NCI-H526 (cell line): ENCODE measurements around the gene NRSN2.
A peak's percentile ranks its signal among the peaks of the same experiment; 100 is the strongest.
"Not testable (repeated sequence)": the region's sequence is repeated elsewhere in the genome, so short reads cannot be mapped to it uniquely, and the experiment has no call there.

Source experiments
- DNase-seq, 2 experiments: peaks; one replicate each; lab custom pipeline; 2025; lab: John Stamatoyannopoulos, UW

Gene NRSN2

GRCh38 chr20:375265-375889, 28.5 kb downstream of the NRSN2 start:
- no peak for DNase-seq

GRCh38 chr20:376089-376488, 29.2 kb downstream of the NRSN2 start:
- no peak for DNase-seq

- DNase-seq = no peak
Observed at GRCh38 chr20:376750-377149, 29.8 kb downstream of the NRSN2 start.

- DNase-seq = not testable (repeated sequence)
Observed at GRCh38 chr20:377578-377977, 30.7 kb downstream of the NRSN2 start.

GRCh38 chr20:378961-379336, 32.0 kb downstream of the NRSN2 start:
- peak in 1 of 2 experiments; percentile 24 for DNase-seq

- DNase-seq = peak; percentile 19 to 88
Observed at GRCh38 chr20:380763-381580, 34.1 kb downstream of the NRSN2 start.

- peak; percentile 56 to 88 for DNase-seq
Observed at GRCh38 chr20:381581-382290, 34.8 kb downstream of the NRSN2 start.

- DNase-seq = no peak
Observed at GRCh38 chr20:382291-383115, 35.6 kb downstream of the NRSN2 start.

- no peak for DNase-seq
Observed at GRCh38 chr20:383889-384288, 37.0 kb downstream of the NRSN2 start.

- no peak for DNase-seq
Observed at GRCh38 chr20:384723-385122, 37.8 kb downstream of the NRSN2 start.

- DNase-seq = no peak
Observed at GRCh38 chr20:385448-385847, 38.5 kb downstream of the NRSN2 start.

- DNase-seq = not testable (repeated sequence)
Observed at GRCh38 chr20:386634-387033, 39.7 kb downstream of the NRSN2 start.

GRCh38 chr20:387520-387919, 40.6 kb downstream of the NRSN2 start:
- DNase-seq = no peak

- no peak for DNase-seq
Observed at GRCh38 chr20:388034-388994, 41.4 kb downstream of the NRSN2 start.

GRCh38 chr20:389220-389619, 42.3 kb downstream of the NRSN2 start:
- no peak for DNase-seq

- no peak for DNase-seq
Observed at GRCh38 chr20:391041-391711, 44.3 kb downstream of the NRSN2 start.

- DNase-seq = not testable (repeated sequence)
Observed at GRCh38 chr20:393296-393695, 46.4 kb downstream of the NRSN2 start.

- DNase-seq = no peak
Observed at GRCh38 chr20:396252-396618, 49.3 kb downstream of the NRSN2 start.

GRCh38 chr20:396619-397431, 49.9 kb downstream of the NRSN2 start:
- DNase-seq = no peak
